Kidney glomerular epithelial cell (primary cell): Measurements from ENCODE around the gene CACNA1H.

ENCODE experiments used
- DNase-seq: peaks from one replicate; lab custom pipeline; 2025; lab: John Stamatoyannopoulos, UW

Gene CACNA1H

GRCh38 chr16:1152651-1153259 lies at the start of gene CACNA1H:
CACNA1H (plus strand) TSS chr16:1153106; CDS start chr16:1153738, 632 bp downstream.
- no peak for DNase-seq

GRCh38 chr16:1103636-1103980 lies 49.3 kb upstream of the CACNA1H start:
- DNase-seq, result no peak

DNA sequence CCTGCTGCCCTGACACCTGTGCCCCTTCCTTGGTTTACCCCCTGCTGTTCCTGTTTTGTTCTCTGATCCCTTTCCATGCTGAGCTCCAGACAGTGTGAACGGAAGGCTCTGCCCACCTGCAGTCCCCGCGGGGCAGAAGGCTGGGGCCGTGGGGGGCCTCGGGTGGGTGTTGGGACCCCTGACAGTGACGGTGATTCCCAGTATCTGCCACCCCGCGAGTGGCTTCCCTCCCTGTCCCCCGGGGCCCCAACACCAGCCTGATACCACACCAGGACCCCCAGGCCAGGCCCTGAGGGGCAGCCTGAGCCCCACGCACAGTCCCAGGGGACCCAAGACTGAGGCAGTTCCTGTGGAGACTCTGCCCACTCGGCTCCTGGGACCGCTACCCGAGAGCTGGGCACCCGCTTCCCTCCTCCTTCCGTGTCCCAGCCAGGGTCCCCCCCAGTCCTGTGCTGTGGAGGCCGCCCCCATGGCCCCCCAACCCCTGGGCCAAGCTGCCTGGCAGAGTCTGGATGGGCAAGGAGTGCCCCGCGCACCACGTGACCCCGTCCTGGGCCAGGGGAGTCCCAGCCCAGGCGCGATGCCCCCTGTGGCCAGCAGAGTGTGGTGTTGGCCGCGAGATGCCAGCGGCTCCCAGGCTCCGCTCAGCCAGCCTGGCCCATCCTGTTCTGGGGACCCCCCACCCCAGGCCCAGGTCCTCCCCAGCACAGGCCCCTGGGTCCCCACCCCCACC lies 46.9 kb upstream of the CACNA1H start:
- peak; percentile 3 for DNase-seq

DNA sequence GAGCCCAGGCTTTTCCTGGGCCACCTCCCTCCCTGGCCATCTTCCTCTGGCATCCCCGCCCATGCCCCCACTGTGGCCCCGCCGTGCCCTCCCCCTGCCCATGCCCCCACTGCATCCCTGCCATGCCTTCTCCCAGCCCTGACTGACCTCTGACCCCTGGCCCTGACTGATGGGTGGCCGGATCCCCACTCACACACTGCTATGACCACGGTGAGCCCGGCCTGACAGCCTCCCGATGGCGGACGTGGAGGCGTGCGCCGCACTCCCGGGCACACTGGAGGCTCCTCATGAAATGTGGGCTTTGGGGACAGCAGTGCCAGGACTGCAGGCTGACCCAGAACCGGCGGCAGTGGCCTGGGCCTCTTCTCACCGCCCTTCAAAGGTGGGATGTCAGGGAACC lies 46.2 kb upstream of the CACNA1H start:
- no peak for DNase-seq

DNA sequence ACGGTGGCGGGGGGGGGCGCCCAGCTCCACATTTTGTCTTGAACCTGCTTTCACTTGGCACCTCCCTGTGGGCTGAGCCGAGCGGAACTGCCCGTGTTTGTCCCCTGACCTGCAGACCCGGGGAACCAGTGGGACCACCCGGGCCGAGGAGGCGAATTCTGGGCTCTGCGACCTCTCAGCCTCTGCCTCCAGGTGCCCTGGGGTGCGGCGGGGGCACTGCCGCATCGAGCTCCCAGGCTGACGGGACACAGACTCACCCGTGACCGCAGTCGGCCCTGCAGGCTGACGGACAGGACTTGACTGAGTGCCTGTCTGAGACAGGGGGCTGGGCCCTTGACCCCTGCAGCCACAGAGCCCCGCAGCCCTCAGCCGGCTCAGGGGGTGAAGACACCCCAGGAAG lies 45.8 kb upstream of the CACNA1H start:
- no peak for DNase-seq

DNA sequence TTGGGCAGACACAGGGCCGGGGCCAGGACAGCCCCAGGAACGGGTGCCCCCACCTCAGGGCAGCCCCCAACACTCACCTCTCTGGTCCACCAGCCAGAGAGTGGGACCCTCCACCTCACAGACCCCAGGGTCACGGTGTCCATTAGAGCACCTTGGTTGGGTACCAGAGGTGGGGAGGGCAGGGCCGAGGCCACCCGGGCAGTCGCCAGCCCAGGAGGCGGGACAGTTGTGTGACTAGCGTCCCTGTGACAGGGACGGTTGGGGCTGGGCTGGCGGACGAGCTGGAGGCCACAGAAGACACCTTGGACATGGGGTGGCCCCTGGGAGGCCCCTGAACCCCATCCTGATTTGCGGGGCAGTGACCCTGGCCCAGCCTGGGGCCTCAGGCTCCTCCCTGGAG lies 45.2 kb upstream of the CACNA1H start:
- no peak for DNase-seq

GRCh38 chr16:1108299-1109252 lies 44.3 kb upstream of the CACNA1H start:
- DNase-seq, result no peak

DNA sequence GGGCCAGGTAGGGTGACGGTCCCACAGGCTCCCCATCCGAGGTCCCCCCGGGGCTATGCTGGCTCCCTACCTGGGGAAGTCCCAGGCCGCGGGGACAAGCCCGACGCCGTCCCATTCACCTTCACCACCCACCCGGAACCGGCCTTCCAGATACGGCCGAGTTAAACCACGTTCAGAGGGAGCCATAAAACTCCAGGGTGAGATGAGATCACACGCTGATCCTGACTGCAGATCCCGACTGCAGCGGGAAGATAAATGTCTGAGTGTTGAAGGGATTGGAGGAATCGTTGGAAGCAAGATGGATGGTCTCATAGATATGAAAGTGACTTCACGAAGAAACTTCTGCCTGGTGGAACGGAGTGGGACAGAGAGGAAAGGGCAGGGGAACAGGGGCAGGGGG lies 43.3 kb upstream of the CACNA1H start:
- peak; percentile 2 for DNase-seq

GRCh38 chr16:1112506-1113184 lies 40.3 kb upstream of the CACNA1H start:
- no peak for DNase-seq

- DNase-seq, result no peak
These were observed 39.4 kb upstream of the CACNA1H start for GRCh38 chr16:1113489-1113888.

DNA sequence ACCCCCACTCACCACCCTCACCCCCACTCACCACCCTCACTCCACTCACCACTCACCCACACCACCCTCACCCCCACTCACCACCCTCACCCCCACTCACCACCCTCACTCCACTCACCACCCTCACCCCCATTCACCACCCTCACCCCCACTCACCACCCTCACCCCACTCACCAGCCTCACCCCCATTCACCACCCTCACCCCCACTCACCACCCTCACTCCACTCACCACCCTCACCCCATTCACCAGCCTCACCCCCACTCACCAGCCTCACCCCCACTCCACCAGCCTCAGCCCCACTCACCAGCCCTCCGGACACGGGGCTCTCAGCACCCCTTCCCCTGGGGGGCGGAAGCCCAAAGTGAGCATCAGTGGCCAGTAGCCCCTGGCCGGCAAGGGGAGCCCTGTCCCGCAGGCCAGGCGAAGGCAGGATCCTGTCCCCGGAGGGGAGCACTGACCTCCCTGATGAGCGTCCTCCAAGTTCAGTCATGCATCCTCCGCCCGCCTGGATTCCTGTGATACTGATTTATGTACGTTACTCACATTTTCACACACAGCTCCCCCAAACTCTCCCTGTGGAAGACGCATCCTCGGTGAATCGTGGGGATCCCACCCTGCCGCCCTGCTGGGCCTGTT lies 38.9 kb upstream of the CACNA1H start:
- no peak for DNase-seq

- no peak for DNase-seq
These were observed 36.2 kb upstream of the CACNA1H start for GRCh38 chr16:1116693-1117077.

GRCh38 chr16:1117176-1117900 lies 35.6 kb upstream of the CACNA1H start:
- DNase-seq, result no peak

GRCh38 chr16:1117926-1118325 lies 35.0 kb upstream of the CACNA1H start:
- no peak for DNase-seq

- DNase-seq, result no peak
These were observed 33.8 kb upstream of the CACNA1H start for GRCh38 chr16:1119129-1119528.

DNA sequence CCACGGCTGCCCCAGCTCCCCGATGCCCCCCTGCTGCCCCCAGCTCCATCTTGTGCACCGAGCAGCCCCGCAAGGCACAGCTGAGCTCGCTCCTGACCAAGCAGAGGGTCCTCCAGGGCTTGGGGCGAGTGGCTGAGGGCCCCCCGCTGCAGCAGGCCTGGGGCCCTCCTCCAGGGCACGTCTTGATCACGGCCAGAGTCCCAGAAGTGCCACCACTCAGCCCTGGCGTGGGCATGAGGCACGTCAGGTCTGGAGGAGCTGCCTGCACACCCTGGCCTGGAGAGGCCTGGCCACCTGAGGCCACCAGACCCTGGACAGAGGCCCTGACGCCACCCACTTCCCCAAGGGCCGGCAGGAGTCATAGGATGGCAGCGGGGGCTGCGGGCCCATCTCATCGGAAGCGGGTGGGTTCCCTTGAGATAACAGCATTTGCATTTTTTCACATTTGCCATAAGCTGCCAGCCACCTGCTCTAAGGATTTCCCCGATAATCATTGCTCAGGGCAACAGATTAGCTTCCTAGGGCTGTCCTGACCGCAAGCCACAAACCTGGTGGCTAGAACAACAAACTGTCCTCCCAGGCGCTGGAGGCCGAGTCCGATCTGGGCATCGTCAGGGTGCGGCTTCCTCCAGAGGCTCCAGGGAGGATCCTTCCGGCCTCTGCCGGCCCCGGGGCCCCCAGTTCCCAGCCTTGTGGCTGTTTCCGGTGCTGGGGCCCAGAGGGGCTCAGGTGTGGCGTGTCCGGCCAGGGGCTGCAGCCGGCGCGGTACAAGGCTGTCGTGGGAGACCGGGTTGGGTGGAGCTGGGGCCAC lies 32.9 kb upstream of the CACNA1H start:
- DNase-seq, result no peak

DNA sequence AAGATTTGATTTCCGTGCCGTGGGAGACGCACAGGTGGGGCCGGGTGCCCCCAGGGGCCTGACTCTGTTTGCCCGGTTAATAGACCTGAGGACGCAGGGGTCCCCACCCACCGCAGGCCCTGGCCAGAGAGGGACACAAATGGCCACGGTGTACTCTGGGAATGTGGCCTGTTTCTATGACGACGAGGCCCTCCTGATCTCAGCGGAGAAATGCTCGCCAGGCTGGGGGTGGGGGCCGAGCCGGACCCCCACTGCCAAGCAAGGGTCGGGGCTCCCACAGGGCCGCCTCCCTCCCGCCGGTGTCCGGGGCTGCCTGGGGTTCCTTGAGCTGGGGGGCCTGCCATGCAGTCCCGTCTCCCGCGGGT lies 32.3 kb upstream of the CACNA1H start:
- DNase-seq, result no peak

DNA sequence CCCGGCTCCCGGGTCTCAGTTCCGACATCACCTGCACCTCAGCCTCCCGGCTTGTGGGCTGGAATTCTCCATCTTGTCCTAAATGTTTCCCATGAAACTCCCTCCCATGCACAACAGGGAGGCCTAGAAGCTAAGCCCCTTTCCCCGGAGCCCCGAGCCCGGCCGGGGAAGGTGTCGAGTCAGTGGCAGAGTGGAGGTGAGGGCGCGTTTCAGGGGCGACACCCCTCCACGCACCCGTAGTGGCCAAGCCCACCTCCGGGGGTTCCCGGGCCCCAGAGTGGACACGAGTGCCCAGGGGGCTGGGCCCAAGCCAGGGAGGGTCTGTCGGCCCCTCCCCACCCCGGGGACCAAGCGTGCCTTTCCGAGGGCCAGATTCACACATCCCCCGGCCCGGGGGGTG lies 31.9 kb upstream of the CACNA1H start:
- DNase-seq, result no peak

- no peak for DNase-seq
These were observed 31.1 kb upstream of the CACNA1H start for GRCh38 chr16:1121601-1122397.

DNA sequence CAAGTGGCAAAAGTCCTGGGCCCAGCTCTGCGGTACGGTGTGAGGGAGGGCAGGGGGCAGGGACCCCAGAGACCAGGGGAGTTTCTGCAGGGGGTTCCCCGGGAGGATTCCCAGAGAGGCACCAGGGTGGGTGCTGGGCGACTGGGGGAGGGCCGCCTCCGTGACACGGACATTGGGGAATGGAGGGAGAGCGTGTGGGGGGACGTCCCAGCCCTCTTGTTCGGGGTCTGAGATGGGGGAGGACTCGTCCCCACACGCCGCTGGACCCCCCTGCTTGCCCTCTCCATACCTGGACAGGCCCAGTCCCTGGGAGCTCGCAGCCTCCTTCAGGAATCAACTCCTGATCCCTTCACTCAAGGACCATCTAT lies 30.5 kb upstream of the CACNA1H start:
- no peak for DNase-seq
